NB4 (cell line): Measurements from ENCODE around the gene RNF19B.

ENCODE experiments used
- POLR2A ChIP-seq: IDR thresholded peaks from 2 replicates; pipeline ENCODE4 v1.6.1; 2011; ENCODE audit warnings: mild to moderate bottlenecking; ENCODE audit not compliant: insufficient read length; ENCODE audit errors: extremely low read depth
- TF ChIP-seq, protein P1 (sequence below): IDR thresholded peaks from one replicate; pipeline ENCODE4 v1.5.1; 2012; ENCODE audit warnings: low read depth, low read length
- TF ChIP-seq, protein P2 (sequence below): IDR thresholded peaks from 2 replicates; pipeline ENCODE4 v1.6.1; 2011; ENCODE audit warnings: low read depth, low read length

DNA sequence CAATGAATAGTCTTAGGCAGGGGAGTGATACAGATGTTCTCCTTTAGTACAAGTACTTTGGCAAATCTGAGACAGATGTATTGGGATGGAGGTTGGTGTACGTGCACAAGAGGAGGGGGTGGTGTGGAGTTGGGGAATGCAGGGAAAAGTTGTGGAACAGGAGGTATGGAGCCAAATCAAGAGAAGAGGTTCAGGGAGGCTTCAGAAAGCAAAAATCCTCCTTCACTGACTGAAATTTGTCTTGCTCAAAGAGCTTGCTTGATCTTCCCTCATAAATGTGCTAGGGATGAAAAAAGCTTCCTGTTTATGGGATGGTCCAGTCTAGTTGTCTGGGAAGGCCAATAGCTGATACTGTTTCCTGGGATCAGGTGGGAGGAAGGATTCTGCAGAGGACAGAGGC is 5.8 kb downstream of the RNF19B start:
- TF ChIP-seq, protein P1, sequence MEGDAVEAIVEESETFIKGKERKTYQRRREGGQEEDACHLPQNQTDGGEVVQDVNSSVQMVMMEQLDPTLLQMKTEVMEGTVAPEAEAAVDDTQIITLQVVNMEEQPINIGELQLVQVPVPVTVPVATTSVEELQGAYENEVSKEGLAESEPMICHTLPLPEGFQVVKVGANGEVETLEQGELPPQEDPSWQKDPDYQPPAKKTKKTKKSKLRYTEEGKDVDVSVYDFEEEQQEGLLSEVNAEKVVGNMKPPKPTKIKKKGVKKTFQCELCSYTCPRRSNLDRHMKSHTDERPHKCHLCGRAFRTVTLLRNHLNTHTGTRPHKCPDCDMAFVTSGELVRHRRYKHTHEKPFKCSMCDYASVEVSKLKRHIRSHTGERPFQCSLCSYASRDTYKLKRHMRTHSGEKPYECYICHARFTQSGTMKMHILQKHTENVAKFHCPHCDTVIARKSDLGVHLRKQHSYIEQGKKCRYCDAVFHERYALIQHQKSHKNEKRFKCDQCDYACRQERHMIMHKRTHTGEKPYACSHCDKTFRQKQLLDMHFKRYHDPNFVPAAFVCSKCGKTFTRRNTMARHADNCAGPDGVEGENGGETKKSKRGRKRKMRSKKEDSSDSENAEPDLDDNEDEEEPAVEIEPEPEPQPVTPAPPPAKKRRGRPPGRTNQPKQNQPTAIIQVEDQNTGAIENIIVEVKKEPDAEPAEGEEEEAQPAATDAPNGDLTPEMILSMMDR = no peak
- TF ChIP-seq, protein P2, sequence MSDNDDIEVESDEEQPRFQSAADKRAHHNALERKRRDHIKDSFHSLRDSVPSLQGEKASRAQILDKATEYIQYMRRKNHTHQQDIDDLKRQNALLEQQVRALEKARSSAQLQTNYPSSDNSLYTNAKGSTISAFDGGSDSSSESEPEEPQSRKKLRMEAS = no peak
- TF ChIP-seq POLR2A = no peak
